CD1c-positive myeloid dendritic cell (primary cell): Measurements from ENCODE around the gene TBC1D22A.
"Not testable (repeated sequence)": the region's sequence is repeated elsewhere in the genome, so short reads cannot be mapped to it uniquely, and the experiment has no call there.

ENCODE experiments used
- DNase-seq: peaks from one replicate; pipeline ENCODE4 v3.0.0-alpha.2; 2016; ENCODE audit errors: extremely low spot score

Gene TBC1D22A

GRCh38 chr22:47102081-47102480 lies 339.6 kb downstream of the TBC1D22A start:
- no peak for DNase-seq

DNA sequence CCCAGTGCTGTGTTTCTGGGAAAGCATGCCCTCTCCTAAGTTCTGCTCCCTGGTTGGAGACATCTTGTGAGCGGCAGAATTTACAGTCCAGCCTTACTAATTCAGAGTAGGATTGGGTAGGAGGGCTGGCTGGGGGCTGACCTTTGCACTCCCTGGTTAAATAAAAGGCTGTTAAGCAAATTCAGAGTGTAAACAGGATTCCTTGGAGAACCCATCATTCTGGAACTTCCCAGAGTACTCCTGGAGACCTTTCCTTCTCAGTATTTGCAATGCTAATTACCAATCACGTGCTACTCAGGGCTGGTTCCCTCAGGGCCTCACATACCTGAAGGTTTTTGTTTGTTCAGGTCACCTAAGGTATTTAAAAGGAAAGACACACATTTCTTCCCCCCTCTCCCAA lies 340.2 kb downstream of the TBC1D22A start:
- DNase-seq = no peak

DNA sequence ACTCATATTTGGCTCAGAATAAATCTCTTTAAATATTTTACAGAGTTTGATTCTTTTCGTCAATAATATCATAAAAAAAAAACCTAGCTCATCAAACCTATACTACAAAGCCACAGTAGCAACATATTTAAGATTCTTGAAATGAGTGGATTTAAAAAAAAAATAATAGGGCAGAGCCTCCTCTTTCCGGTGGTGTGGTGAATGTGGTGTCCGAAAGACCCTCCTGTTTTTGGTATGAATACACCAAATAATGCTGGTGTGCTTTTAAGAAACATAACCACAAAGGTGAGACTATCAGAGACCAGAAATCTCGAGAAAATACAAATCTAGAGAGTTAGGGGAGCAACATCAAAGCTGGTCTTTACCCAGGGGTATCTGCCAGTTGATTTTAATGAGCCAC lies 342.6 kb downstream of the TBC1D22A start:
- no peak for DNase-seq

- no peak for DNase-seq
These were observed 344.4 kb downstream of the TBC1D22A start for GRCh38 chr22:47106806-47107205.

GRCh38 chr22:47107431-47107830 lies 345.0 kb downstream of the TBC1D22A start:
- no peak for DNase-seq

- DNase-seq = no peak
These were observed 348.5 kb downstream of the TBC1D22A start for GRCh38 chr22:47110817-47111443.

- DNase-seq = no peak
These were observed 349.5 kb downstream of the TBC1D22A start for GRCh38 chr22:47111626-47112581.

DNA sequence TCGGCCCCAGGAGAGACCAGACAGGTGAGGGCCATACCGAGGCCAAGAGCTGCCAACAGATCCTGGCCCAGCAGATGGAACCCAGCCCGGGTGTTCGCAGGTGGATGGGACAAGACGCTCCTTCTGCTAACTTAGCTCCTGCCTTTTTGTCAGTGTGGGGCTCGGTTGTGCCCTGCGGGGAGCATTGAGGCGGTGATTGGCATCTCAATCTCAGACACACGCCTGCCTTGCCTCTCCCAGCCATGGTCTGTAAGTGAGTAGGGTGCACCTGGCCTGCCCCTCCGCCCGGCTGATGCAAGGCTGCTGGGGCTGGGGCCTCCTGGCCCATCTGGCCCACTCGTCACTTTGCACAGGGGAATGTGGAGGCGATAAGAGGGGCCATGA lies 350.1 kb downstream of the TBC1D22A start:
- no peak for DNase-seq

DNA sequence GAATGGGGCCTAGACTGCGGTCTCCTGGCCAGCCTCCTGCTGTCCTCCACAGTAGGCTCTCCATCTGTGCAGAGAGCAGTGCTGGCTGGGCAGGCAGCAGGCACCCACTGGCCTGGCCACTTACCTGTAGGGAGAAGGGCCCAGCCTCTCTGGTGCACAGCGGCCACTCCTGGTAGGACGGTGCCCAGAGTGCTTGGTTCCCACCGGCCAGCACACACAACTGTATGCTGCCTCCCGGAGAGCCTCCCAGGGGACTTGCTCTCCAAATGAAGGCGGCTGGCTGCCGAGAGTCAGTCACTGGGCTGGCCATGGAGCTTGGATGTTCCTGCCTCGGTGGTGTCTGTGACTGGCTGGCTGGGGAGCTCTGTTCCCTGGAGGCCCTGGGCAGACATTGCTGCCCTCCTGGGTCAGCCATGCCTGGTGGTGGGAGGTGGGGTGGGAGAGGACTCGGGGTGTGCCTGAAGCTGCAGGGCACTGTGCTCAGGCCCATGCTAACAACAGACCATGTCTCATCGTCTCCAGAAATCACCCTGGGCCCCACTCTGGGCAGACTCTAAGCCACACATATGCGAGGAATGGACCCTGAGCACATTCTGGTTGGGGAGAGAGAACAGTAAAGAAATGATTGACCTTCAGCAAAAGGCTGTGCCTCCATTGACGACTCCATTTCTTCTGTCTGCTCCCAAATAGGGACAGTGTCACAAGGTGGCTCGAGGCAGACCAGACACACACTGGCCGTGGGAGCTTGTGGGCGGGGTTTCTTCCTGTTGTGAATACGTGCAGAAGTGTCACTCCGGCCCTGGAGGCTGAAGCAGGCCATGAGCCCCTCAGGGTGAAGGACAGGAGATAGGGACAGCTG lies 350.8 kb downstream of the TBC1D22A start:
- no peak for DNase-seq

DNA sequence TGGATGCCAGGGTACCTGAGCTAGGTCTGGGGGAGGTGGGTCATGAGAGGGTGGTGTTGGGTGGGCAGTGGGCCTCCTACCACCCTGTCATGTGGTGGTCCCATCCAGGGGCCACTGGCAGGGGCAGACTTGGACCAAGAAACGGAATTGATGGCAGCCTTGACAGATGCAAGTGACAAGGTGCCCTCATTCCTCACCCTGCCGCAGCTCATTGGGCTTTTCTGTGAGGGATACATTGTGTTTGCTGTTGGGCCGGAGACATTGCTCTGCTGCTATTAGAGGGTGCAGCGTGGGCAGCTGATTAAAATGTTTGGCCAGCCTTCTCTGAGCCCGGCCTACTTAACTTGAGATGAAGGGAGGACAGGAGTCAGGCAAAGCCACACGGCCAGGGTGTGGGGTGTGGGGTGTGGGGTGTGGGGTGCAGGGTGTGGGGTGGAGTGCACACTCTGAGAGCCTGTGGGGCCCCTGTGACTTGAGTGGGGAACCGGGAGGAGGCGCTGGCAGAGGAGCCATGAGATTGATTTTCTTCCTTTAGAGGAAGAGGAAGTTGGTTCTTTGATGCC lies 351.5 kb downstream of the TBC1D22A start:
- DNase-seq = no peak

GRCh38 chr22:47114813-47115517 lies 352.5 kb downstream of the TBC1D22A start:
- no peak for DNase-seq

DNA sequence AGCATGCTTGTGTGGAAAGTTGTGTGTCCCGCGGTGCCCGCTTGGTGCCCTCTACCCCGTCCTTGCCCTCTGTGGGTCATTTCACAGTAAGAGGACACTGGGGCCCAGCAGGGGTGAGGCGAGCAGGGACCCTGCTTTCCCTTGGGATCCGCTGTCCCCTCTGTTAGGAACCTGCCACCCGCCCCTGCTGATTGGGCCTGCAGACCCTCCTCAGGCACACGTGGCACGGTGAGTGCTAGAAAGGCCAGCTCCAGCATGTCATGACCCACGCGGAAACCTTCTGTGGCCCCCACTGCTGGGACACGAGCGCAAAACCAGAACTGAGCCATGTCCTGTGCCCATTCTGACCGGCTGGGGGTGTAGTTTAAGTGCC lies 353.1 kb downstream of the TBC1D22A start:
- no peak for DNase-seq

GRCh38 chr22:47115921-47116320 lies 353.5 kb downstream of the TBC1D22A start:
- no peak for DNase-seq

- DNase-seq = no peak
These were observed 354.2 kb downstream of the TBC1D22A start for GRCh38 chr22:47116426-47117341.

- DNase-seq = not testable (repeated sequence)
These were observed 355.0 kb downstream of the TBC1D22A start for GRCh38 chr22:47117442-47117841.

- DNase-seq = no peak
These were observed 356.7 kb downstream of the TBC1D22A start for GRCh38 chr22:47119181-47119580.

DNA sequence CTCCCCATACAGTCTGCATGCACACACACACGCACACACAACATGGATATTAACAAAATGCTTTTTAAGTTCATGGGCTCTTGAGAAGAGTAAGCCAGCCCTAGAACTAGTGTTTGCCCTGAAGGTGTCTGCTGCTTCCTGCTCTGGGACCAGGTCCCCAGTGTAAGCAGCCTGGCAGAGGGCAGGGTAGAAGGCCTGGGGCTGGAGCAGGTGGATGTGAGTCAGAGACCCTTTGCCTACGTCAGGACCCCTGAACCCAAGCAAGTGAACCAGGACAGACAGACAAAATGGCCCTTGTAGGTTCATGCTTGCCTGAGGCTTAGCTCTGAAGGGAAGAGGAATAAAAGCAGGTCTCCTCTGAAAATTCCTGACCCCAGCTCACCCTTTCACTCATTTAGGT lies 357.9 kb downstream of the TBC1D22A start:
- DNase-seq = no peak

DNA sequence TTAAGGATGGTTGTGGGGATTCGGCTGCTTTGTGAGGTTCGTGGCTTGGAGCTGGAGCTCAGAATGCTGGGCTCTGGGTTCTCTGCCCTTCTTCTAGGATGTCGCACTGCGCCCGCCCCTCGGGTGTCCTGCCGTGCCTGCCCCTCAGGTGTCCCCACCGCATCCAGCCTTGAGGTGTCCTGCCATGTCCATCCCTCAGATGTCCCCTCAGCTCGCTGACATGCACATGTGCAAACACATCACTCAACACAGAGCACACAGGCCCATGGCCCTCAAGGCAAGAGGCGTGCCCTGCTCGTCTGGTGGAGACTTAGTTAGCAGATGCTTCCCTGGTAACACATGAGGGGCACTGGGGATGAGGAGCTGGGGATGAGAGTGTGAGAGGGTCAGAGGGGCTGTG lies 359.3 kb downstream of the TBC1D22A start:
- DNase-seq = no peak

- DNase-seq = no peak
These were observed 360.1 kb downstream of the TBC1D22A start for GRCh38 chr22:47122441-47123000.
